Right lung (tissue), 5 donors: ENCODE results near the gene CD164L2. TPM values are rescaled to one million over a fixed set of nuclear protein-coding genes. Genes with fewer than 3 reads are reported as not detected.

ENCODE experiments used
- polyA plus RNA-seq, 5 donors: library from polyadenylated mRNA; unstranded; fragments of 120-200 nt; gene quantifications; one replicate each; pipeline versions ENCODE4 v1.2.1 to v1.2.3, GENCODE V29; 2013; ENCODE audit warnings: inconsistent platforms in 1 of 5, low replicate concordance in 1 of 5; ENCODE audit not compliant: insufficient read length in 5 of 5, insufficient read depth in 1 of 5

The CD164L2 gene
- polyA plus RNA-seq, 5 donors = 0.18 to 3.5 (median 1.6) TPM

Other genes starting within 250 kb of the CD164L2 start
- 10 to 100 TPM; 15.1 to 23.9 (median 16.3) TPM for gene SLC9A1, start 228.2 kb downstream of the CD164L2 start, polyA plus RNA-seq
- 10 to 100 TPM; 29.7 to 38.9 (median 33.8) TPM for gene WDTC1, start 148.7 kb downstream of the CD164L2 start, polyA plus RNA-seq
- gene TMEM222, start 61.2 kb downstream of the CD164L2 start, polyA plus RNA-seq = 10 to 100 TPM; 29.3 to 44.2 (median 36.5) TPM
- gene SYTL1, start 41.3 kb downstream of the CD164L2 start, polyA plus RNA-seq = 10 to 100 TPM in 2 of 5 donors, 1 to 10 TPM in 3; 5.4 to 11.4 (median 9.5) TPM
- 10 to 100 TPM; 10.6 to 18.9 (median 13.5) TPM for gene MAP3K6, start 16.4 kb downstream of the CD164L2 start, polyA plus RNA-seq
- 10 to 100 TPM; 13.8 to 18.8 (median 17.4) TPM for gene FCN3, start 8.5 kb downstream of the CD164L2 start, polyA plus RNA-seq
- 1 to 10 TPM in 3 of 5 donors, under 1 TPM in 2; 0.59 to 1.7 (median 1.1) TPM for gene GPR3, start 9.3 kb upstream of the CD164L2 start, polyA plus RNA-seq
- 100 to 1,000 TPM; 106 to 137 (median 126) TPM for gene WASF2, start 106.8 kb upstream of the CD164L2 start, polyA plus RNA-seq
- 10 to 100 TPM; 25.5 to 51.2 (median 47.9) TPM for gene AHDC1, start 220.8 kb upstream of the CD164L2 start, polyA plus RNA-seq